HCT116 (cell line): Measurements from ENCODE around the gene FSIP1.

Experiments
- ATF3 ChIP-seq: IDR thresholded peaks from 2 replicates; pipeline ENCODE4 v1.6.1; 2012
- CEBPB ChIP-seq: IDR thresholded peaks from 2 replicates; pipeline ENCODE4 v1.6.1; 2012; ENCODE audit warnings: low read depth
- CTCF ChIP-seq, 3 experiments: fragments of 200-600 bp in 1 of 3; sonication (generic) in 1 of 3; IDR thresholded peaks in 2 of 3; conservative IDR thresholded peaks in 1 of 3; 2 replicates each; pipeline ENCODE4 v1.5.1; 2012 to 2017; ENCODE audit warnings: low read depth in 2 of 3, low read length in 2 of 3, antibody characterized with exemption in 1 of 3, borderline replicate concordance in 1 of 3, control low read depth in 1 of 3, mild to moderate bottlenecking in 1 of 3, mixed read lengths in 1 of 3, mixed run types in 1 of 3, moderate library complexity in 1 of 3; ENCODE audit not compliant: insufficient read depth in 1 of 3
- EZH2 ChIP-seq: fragments of 200-600 bp; sonication (generic); IDR thresholded peaks from 2 replicates; pipeline ENCODE4 v1.6.1; 2017; ENCODE audit warnings: antibody characterized with exemption, mixed run types
- EZH2phosphoT487 ChIP-seq: fragments of 200-600 bp; IDR thresholded peaks from 2 replicates; pipeline ENCODE4 v1.6.1; 2018; ENCODE audit warnings: antibody characterized with exemption, borderline replicate concordance
- FOSL1 ChIP-seq: IDR thresholded peaks from 2 replicates; pipeline ENCODE4 v1.6.1; 2012; ENCODE audit warnings: low read depth
- JUND ChIP-seq: IDR thresholded peaks from 2 replicates; pipeline ENCODE4 v1.6.1; 2012
- MAX ChIP-seq: IDR thresholded peaks from 2 replicates; pipeline ENCODE4 v1.6.1; 2012
- POLR2A ChIP-seq: IDR thresholded peaks from 2 replicates; pipeline ENCODE4 v1.7.0; 2011; ENCODE audit warnings: borderline replicate concordance; ENCODE audit not compliant: insufficient read depth, insufficient read length; ENCODE audit errors: extremely low read depth
- RAD21 ChIP-seq: IDR thresholded peaks from 2 replicates; pipeline ENCODE4 v1.6.1; 2012; ENCODE audit warnings: low read depth, mild to moderate bottlenecking
- SIN3A ChIP-seq: IDR thresholded peaks from 2 replicates; pipeline ENCODE4 v1.6.1; 2012; ENCODE audit warnings: low read depth
- YY1 ChIP-seq: IDR thresholded peaks from 2 replicates; pipeline ENCODE4 v1.6.1; 2011; ENCODE audit warnings: low read length, low read depth, moderate library complexity, mild to moderate bottlenecking; ENCODE audit not compliant: insufficient replicate concordance; ENCODE audit errors: extremely low read depth
- ZBTB33 ChIP-seq: IDR thresholded peaks from 2 replicates; pipeline ENCODE4 v1.6.1; 2011; ENCODE audit warnings: mild to moderate bottlenecking, low read length, moderate library complexity; ENCODE audit not compliant: insufficient replicate concordance; ENCODE audit errors: extremely low read depth

- TF ChIP-seq CTCF (IDR thresholded peaks at IDR 0.05 in 2 of 3, conservative IDR thresholded peaks at IDR 0.05 in 1 of 3; ENCODE audit: borderline replicate concordance in 1 of 3, insufficient read depth in 1 of 3, low read depth in 2 of 3, low read length in 2 of 3) (no peak), CEBPB (no peak), SIN3A (no peak), YY1 (no peak), MAX (no peak), EZH2 (no peak), POLR2A (no peak), RAD21 (no peak), ZBTB33 (no peak), FOSL1 (no peak), JUND (no peak), EZH2phosphoT487 (no peak), ATF3 (no peak)
These were observed 76.4 kb downstream of the FSIP1 start for GRCh38 chr15:39706206-39706605.
